DND-41 (cell line): ENCODE results near the gene SLC2A13.

Experiments
- ATAC-seq: fragments of 200-7000 bp; cut with Tn5 transposase; 3 replicates; pipeline ENCODE4 v1.9.1; 2021; ENCODE audit warnings: low read depth; ENCODE audit not compliant: insufficient read depth
- DNase-seq: peaks from one replicate; pipeline ENCODE4 v3.0.0-alpha.2; 2020
- H2AFZ ChIP-seq: 2 replicates; pipeline ENCODE4 v1.6.0; 2012; ENCODE audit warnings: low read depth, low read length
- H3K27ac ChIP-seq: 2 replicates; pipeline ENCODE4 v1.5.1; 2012; ENCODE audit warnings: low read length, inconsistent platforms
- H3K27me3 ChIP-seq: fragments of 200-600 bp; sonication (generic); 2 replicates; pipeline ENCODE4 v1.6.0; 2012; ENCODE audit warnings: low read length, mild to moderate bottlenecking, inconsistent platforms; ENCODE audit not compliant: insufficient read depth, poor library complexity
- H3K36me3 ChIP-seq: 2 replicates; pipeline ENCODE4 v1.5.1; 2012; ENCODE audit warnings: low read length, inconsistent platforms; ENCODE audit not compliant: insufficient read depth
- H3K4me1 ChIP-seq: 2 replicates; pipeline ENCODE4 v1.5.1; 2012; ENCODE audit warnings: mild to moderate bottlenecking, low read length; ENCODE audit not compliant: insufficient read depth
- H3K4me2 ChIP-seq: 2 replicates; pipeline ENCODE4 v1.6.0; 2012; ENCODE audit warnings: mild to moderate bottlenecking, moderate library complexity, low read length, inconsistent platforms; ENCODE audit not compliant: insufficient read depth
- H3K4me3 ChIP-seq, 2 experiments: fragments of 200-600 bp in 1 of 2; shearing (Covaris generic) in 1 of 2; 2 replicates each; pipeline ENCODE4 v1.5.1; 2012 to 2016; ENCODE audit warnings: inconsistent platforms in 2 of 2, low read length in 2 of 2, mild to moderate bottlenecking in 2 of 2, low read depth in 1 of 2, moderate library complexity in 1 of 2
- H3K79me2 ChIP-seq: 2 replicates; pipeline ENCODE4 v1.6.0; 2012; ENCODE audit warnings: low read length, inconsistent platforms; ENCODE audit not compliant: insufficient read depth
- H3K9ac ChIP-seq: 2 replicates; pipeline ENCODE4 v1.6.0; 2012; ENCODE audit warnings: low read depth, mild to moderate bottlenecking, inconsistent platforms, low read length, moderate library complexity
- H3K9me3 ChIP-seq: 2 replicates; pipeline ENCODE4 v1.5.1; 2012; ENCODE audit warnings: low read length, moderate library complexity, mild to moderate bottlenecking, inconsistent platforms; ENCODE audit not compliant: insufficient read depth, severe bottlenecking
- H4K20me1 ChIP-seq: 2 replicates; pipeline ENCODE4 v1.6.0; 2012; ENCODE audit warnings: low read length; ENCODE audit not compliant: insufficient read depth
- CTCF ChIP-seq: IDR thresholded peaks from 2 replicates; pipeline ENCODE4 v1.5.1; 2012; ENCODE audit warnings: borderline replicate concordance, low read length, moderate library complexity, mild to moderate bottlenecking; ENCODE audit not compliant: poor library complexity, severe bottlenecking; ENCODE audit errors: extremely low read depth
- EZH2 ChIP-seq: IDR thresholded peaks from 3 replicates; pipeline ENCODE4 v1.6.1; 2012; ENCODE audit warnings: borderline replicate concordance, low read depth, mild to moderate bottlenecking, moderate library complexity, low read length, inconsistent platforms; ENCODE audit not compliant: severe bottlenecking

The SLC2A13 gene

GRCh38 chr12:40039598-40039997, 66.3 kb downstream of the SLC2A13 start:
- H4K20me1 ChIP-seq: no peaks in the 10 kb centered on the region
- H3K36me3 ChIP-seq: no peaks in the 10 kb centered on the region
- no peak overlapping the region for H2AFZ ChIP-seq
- H3K9me3 ChIP-seq: peaks cover 2% of the 10 kb centered on the region
- H3K4me3 ChIP-seq: no peak overlapping the region
- no peaks in the 10 kb centered on the region for H3K79me2 ChIP-seq
- no peak overlapping the region for H3K9ac ChIP-seq
- no peaks in the 10 kb centered on the region for H3K27me3 ChIP-seq
- no peak overlapping the region for H3K4me2 ChIP-seq
- ATAC-seq (no peak), DNase-seq (no peak)
- no peak overlapping the region for H3K27ac ChIP-seq
- TF ChIP-seq EZH2 (no peak), CTCF (no peak)
- H3K4me1 ChIP-seq: no peaks in the 10 kb centered on the region

- ATAC-seq (no peak), DNase-seq (no peak)
- Histone ChIP-seq H3K27me3 (no peaks in the 10 kb centered on the region), H3K4me3 (no peak overlapping the region), H3K79me2 (no peaks in the 10 kb centered on the region), H4K20me1 (no peaks in the 10 kb centered on the region), H3K9me3 (peaks cover 2% of the 10 kb centered on the region), H3K36me3 (no peaks in the 10 kb centered on the region), H3K4me1 (no peaks in the 10 kb centered on the region), H3K4me2 (no peak overlapping the region), H3K9ac (no peak overlapping the region), H3K27ac (no peak overlapping the region), H2AFZ (no peak overlapping the region)
- TF ChIP-seq CTCF (no peak), EZH2 (no peak)
These were observed 67.3 kb downstream of the SLC2A13 start for GRCh38 chr12:40038619-40039018.

GRCh38 chr12:40034712-40035111, 71.2 kb downstream of the SLC2A13 start:
- Histone ChIP-seq H4K20me1 (no peaks in the 10 kb centered on the region), H3K4me3 (no peak overlapping the region), H2AFZ (no peak overlapping the region), H3K27me3 (no peaks in the 10 kb centered on the region), H3K9ac (no peak overlapping the region), H3K4me1 (no peaks in the 10 kb centered on the region), H3K27ac (no peak overlapping the region), H3K79me2 (no peaks in the 10 kb centered on the region), H3K4me2 (no peak overlapping the region), H3K9me3 (no peaks in the 10 kb centered on the region), H3K36me3 (no peaks in the 10 kb centered on the region)
- DNase-seq (no peak), ATAC-seq (no peak)
- TF ChIP-seq CTCF: no peak
- TF ChIP-seq EZH2: no peak

GRCh38 chr12:40034156-40034555, 71.7 kb downstream of the SLC2A13 start:
- DNase-seq: no peak
- no peaks in the 10 kb centered on the region for H4K20me1 ChIP-seq
- H3K9ac ChIP-seq: no peak overlapping the region
- H2AFZ ChIP-seq: no peak overlapping the region
- H3K79me2 ChIP-seq: no peaks in the 10 kb centered on the region
- H3K27ac ChIP-seq: no peak overlapping the region
- H3K9me3 ChIP-seq: no peaks in the 10 kb centered on the region
- no peaks in the 10 kb centered on the region for H3K27me3 ChIP-seq
- no peak overlapping the region for H3K4me3 ChIP-seq
- no peaks in the 10 kb centered on the region for H3K4me1 ChIP-seq
- no peak overlapping the region for H3K4me2 ChIP-seq
- TF ChIP-seq EZH2 (no peak), CTCF (no peak)
- ATAC-seq: no peak
- no peaks in the 10 kb centered on the region for H3K36me3 ChIP-seq
